Measurements from ENCODE around the gene AWAT1.
"Not testable (repeated sequence)": the region's sequence is repeated elsewhere in the genome, so short reads cannot be mapped to it uniquely, and the experiment has no call there.

Gene AWAT1

GRCh38 chrX:70262952-70263567 is 28.6 kb downstream of the AWAT1 start:
- peak in 1 of 2 experiments; percentile 3 for DNase-seq

GRCh38 chrX:70264784-70265183 is 30.3 kb downstream of the AWAT1 start:
- DNase-seq: no peak

- no peak for DNase-seq
These were observed 33.6 kb downstream of the AWAT1 start, which contains the start of gene ARR3 for GRCh38 chrX:70268034-70268433. Gene ARR3, plus strand, starts transcription at chrX:70268334. Its CDS starts 1,052 bp downstream, at chrX:70269386.

- DNase-seq: not testable (repeated sequence)
These were observed 39.6 kb downstream of the AWAT1 start for GRCh38 chrX:70274029-70274428.

- DNase-seq: no peak
These were observed 44.6 kb downstream of the AWAT1 start for GRCh38 chrX:70279081-70279480.

GRCh38 chrX:70280573-70280972 is 46.1 kb downstream of the AWAT1 start:
- no peak for DNase-seq

GRCh38 chrX:70281951-70282350 is 47.5 kb downstream of the AWAT1 start, which contains the start of gene RAB41:
Gene RAB41, plus strand, starts transcription at chrX:70282172. Its CDS starts 46 bp downstream, at chrX:70282218.
- no peak for DNase-seq

- DNase-seq: no peak
These were observed 54.8 kb downstream of the AWAT1 start for GRCh38 chrX:70289168-70289792.
